Endodermal cell (in vitro differentiated cells): ENCODE measurements around the gene LMX1A. TPM values are rescaled to one million over a fixed set of nuclear protein-coding genes. Genes with fewer than 3 reads are reported as not detected.

ENCODE experiments used
- DNase-seq: peaks from one replicate; pipeline ENCODE4 v3.0.0-alpha.2; 2017
- H3K27ac ChIP-seq: 2 replicates; pipeline ENCODE4 v1.5.1; 2013; ENCODE audit warnings: mild to moderate bottlenecking, low read depth, low read length, moderate library complexity
- H3K27me3 ChIP-seq: 2 replicates; pipeline ENCODE4 v1.6.1; 2013; ENCODE audit warnings: mild to moderate bottlenecking, low read length, moderate library complexity; ENCODE audit not compliant: insufficient read depth, control insufficient read depth, poor library complexity, severe bottlenecking
- H3K36me3 ChIP-seq: 2 replicates; pipeline ENCODE4 v1.7.0; 2013; ENCODE audit warnings: mild to moderate bottlenecking, low read length, moderate library complexity; ENCODE audit not compliant: control insufficient read depth, insufficient read depth
- H3K4me1 ChIP-seq: one replicate; pipeline ENCODE4 v1.7.0; 2013; ENCODE audit warnings: low read length; ENCODE audit not compliant: control insufficient read depth, insufficient read depth
- H3K4me3 ChIP-seq: 2 replicates; pipeline ENCODE4 v1.5.1; 2013; ENCODE audit warnings: mild to moderate bottlenecking, low read length, moderate library complexity
- H3K9ac ChIP-seq: 2 replicates; pipeline ENCODE4 v1.6.1; 2013; ENCODE audit warnings: mild to moderate bottlenecking, low read length, moderate library complexity; ENCODE audit not compliant: poor library complexity, severe bottlenecking; ENCODE audit errors: extremely low read depth
- H3K9me3 ChIP-seq: 2 replicates; pipeline ENCODE4 v1.6.1; 2013; ENCODE audit warnings: mild to moderate bottlenecking, low read length, moderate library complexity; ENCODE audit not compliant: control insufficient read depth
- H3K27ac Mint-ChIP-seq: 2 replicates; pipeline ENCODE4 v1.8.0; 2020; ENCODE audit warnings: mixed read lengths
- H3K27me3 Mint-ChIP-seq: 2 replicates; pipeline ENCODE4 v1.8.0; 2021; ENCODE audit warnings: mild to moderate bottlenecking, mixed read lengths; ENCODE audit not compliant: insufficient read depth
- H3K36me3 Mint-ChIP-seq: 2 replicates; pipeline ENCODE4 v1.8.0; 2020; ENCODE audit warnings: low read depth, mixed read lengths
- H3K4me1 Mint-ChIP-seq: 2 replicates; pipeline ENCODE4 v1.8.0; 2020; ENCODE audit warnings: mixed read lengths
- H3K4me3 Mint-ChIP-seq: 2 replicates; pipeline ENCODE4 v1.8.0; 2020; ENCODE audit warnings: mild to moderate bottlenecking, moderate library complexity, mixed read lengths
- H3K9me3 Mint-ChIP-seq: 2 replicates; pipeline ENCODE4 v1.8.0; 2020; ENCODE audit warnings: mild to moderate bottlenecking, mixed read lengths
- WGBS, 2 experiments: methylation state at CpG; one replicate each; pipeline versions ENCODE4 v1.1.5 to v1.1.7; 2013; ENCODE audit warnings: missing lambda C conversion rate in 2 of 2, mixed read lengths in 1 of 2; ENCODE audit not compliant: insufficient coverage in 1 of 2, insufficient read length in 1 of 2; 5-methylcytosine and 5-hydroxymethylcytosine counted together
- total RNA-seq, 2 donors: library from RNA; stranded (reverse); fragmentation: NEBNext Ultra II Directional in 1 of 2; extraction: Animal tissue kit (Norgen Biotek cat#: 25700) in 1 of 2; gene quantifications; 2 replicates in 1 of 2; 3 replicates in 1 of 2; pipeline ENCODE4 v1.2.1, GENCODE V29; 2021
- TF ChIP-seq, protein P1 (sequence below): fragments of 200-600 bp; sonication (generic); conservative IDR thresholded peaks from 2 replicates; pipeline ENCODE4 v1.5.0; 2021; ENCODE audit warnings: antibody characterized with exemption, mild to moderate bottlenecking

Gene LMX1A
- total RNA-seq, 2 donors from 2014 or later, result 0.13 to 1.6 TPM

DNA sequence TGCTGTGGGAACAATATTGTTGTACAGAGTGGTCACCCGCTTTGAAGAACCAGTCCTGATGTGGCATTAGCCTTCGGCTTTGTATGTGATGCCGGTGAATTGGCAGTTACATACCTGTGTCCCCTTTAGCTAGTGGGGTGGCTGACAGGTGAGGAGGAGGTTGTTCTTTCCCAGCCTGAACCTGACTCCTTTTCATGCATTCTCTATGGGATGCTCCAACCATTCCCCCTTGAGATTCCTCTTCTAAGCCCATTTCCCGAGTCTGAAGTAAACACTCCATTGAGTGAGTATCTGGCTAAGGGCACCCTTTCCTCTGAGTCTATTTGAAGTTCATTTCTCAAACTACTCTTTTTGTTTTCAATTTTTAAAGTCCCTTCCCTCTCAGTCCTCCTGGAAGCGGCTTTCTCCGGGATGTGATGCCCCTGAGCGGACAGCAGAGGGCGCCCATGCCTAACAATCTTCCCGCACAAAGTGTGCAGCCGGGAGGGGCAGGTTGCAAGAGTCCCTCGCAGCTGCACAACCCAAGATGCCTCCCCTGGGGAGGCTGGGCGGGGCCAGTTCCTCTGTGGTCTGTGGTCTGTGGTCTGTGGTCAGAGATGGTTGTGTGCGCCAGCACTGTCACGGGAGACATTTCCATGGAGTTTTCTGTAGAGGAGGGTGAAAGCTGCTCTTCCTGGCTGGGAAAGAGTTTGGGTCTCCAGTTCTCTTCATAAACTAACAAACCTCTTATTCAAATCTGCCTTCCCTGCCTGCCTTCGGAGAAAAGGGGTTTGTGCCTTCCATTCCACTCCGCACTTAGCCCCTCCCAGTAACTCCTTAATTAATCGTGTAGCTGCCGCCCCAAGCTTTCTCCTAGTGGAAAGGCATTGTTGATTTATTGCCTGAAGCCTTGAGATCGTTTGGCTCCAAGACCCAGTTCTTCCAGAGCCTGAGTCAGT, 36.4 kb upstream of the LMX1A start:
- Histone ChIP-seq H3K9ac (no peak overlapping the region), H3K27me3 (peaks cover 50% of the 10 kb centered on the region), H3K9me3 (no peaks in the 10 kb centered on the region), H3K4me1 (no peaks in the 10 kb centered on the region), H3K36me3 (no peaks in the 10 kb centered on the region), H3K27ac (no peak overlapping the region), H3K4me3 (no peak overlapping the region)
- Mint-ChIP-seq H3K27me3 (peaks cover 44% of the 10 kb centered on the region), H3K4me1 (peaks cover 4% of the 10 kb centered on the region), H3K27ac (no peak overlapping the region), H3K4me3 (no peak overlapping the region), H3K36me3 (no peaks in the 10 kb centered on the region), H3K9me3 (no peaks in the 10 kb centered on the region)
- 30 to 33% methylated on average over 6 to 19 of the region's 19 CpGs for WGBS, 2 experiments
- peak; percentile 92 for DNase-seq
- TF ChIP-seq, protein P1, sequence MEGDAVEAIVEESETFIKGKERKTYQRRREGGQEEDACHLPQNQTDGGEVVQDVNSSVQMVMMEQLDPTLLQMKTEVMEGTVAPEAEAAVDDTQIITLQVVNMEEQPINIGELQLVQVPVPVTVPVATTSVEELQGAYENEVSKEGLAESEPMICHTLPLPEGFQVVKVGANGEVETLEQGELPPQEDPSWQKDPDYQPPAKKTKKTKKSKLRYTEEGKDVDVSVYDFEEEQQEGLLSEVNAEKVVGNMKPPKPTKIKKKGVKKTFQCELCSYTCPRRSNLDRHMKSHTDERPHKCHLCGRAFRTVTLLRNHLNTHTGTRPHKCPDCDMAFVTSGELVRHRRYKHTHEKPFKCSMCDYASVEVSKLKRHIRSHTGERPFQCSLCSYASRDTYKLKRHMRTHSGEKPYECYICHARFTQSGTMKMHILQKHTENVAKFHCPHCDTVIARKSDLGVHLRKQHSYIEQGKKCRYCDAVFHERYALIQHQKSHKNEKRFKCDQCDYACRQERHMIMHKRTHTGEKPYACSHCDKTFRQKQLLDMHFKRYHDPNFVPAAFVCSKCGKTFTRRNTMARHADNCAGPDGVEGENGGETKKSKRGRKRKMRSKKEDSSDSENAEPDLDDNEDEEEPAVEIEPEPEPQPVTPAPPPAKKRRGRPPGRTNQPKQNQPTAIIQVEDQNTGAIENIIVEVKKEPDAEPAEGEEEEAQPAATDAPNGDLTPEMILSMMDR, result peak; percentile 97

DNA sequence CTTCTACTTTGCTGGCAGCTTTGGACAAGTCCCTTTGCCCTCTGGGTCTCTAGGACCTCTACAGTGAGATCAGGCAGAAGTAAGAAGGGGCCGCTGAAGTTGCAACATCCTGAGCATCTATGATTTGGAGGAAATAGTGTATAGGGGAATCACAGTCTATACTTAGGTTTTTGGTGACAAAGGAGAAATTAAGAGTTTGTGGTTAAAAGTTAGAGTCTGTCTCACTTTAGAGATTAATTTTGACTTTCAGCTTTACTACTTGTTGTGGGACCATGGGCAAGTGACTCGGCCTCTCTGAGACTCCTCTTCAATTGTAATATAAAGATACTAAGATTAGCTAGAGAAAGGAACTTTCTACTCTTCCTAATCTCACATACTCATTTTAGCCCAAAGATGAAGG, 33.1 kb upstream of the LMX1A start:
- no peak for DNase-seq
- H3K9me3 ChIP-seq, result no peaks in the 10 kb centered on the region
- no peaks in the 10 kb centered on the region for H3K9me3 Mint-ChIP-seq
- no peak overlapping the region for H3K9ac ChIP-seq
- H3K27ac Mint-ChIP-seq, result no peak overlapping the region
- peaks cover 4% of the 10 kb centered on the region for H3K4me1 Mint-ChIP-seq
- no peaks in the 10 kb centered on the region for H3K36me3 Mint-ChIP-seq
- TF ChIP-seq, protein P1, result no peak
- WGBS, 2 experiments, result 98 to 100% methylated on average over 1 to 2 of the region's 2 CpGs
- H3K36me3 ChIP-seq, result no peaks in the 10 kb centered on the region
- no peaks in the 10 kb centered on the region for H3K4me1 ChIP-seq
- no peak overlapping the region for H3K4me3 Mint-ChIP-seq
- no peak overlapping the region for H3K27ac ChIP-seq
- peaks cover 56% of the 10 kb centered on the region for H3K27me3 ChIP-seq
- no peak overlapping the region for H3K4me3 ChIP-seq
- H3K27me3 Mint-ChIP-seq, result peaks cover 49% of the 10 kb centered on the region

DNA sequence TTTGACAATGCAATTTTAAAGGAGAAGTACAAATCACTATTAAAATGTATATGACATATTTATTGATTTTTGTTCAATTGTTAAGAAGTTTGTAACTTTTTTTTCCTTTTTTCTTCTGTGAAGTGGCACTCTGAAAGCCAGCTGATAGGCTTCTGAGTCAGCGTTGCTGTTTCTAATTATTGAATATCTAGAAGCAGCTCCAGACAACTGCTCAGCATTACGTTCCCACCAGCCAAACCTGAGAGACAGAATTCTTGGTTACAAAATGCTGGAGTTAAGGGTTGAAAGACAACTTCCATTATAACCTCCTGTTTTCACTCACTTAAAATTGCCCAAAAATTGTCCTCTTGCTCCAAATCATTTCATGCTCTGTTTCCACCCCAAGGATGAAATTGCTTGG, 31.4 kb upstream of the LMX1A start:
- Histone ChIP-seq H3K4me1 (no peaks in the 10 kb centered on the region), H3K27me3 (peaks cover 56% of the 10 kb centered on the region), H3K36me3 (no peaks in the 10 kb centered on the region), H3K9ac (no peak overlapping the region), H3K27ac (no peak overlapping the region), H3K4me3 (no peak overlapping the region), H3K9me3 (no peaks in the 10 kb centered on the region)
- Mint-ChIP-seq H3K36me3 (no peaks in the 10 kb centered on the region), H3K4me1 (peaks cover under 1% of the 10 kb centered on the region), H3K4me3 (no peak overlapping the region), H3K27ac (no peak overlapping the region), H3K27me3 (peaks cover 54% of the 10 kb centered on the region), H3K9me3 (no peaks in the 10 kb centered on the region)
- TF ChIP-seq, protein P1, result no peak
- WGBS, 2 experiments, result 84% methylated on average over 2 of the region's 2 CpGs; no CpG with 5 or more reads in 1 of the 2 experiments
- no peak for DNase-seq
